HuH-7 (cell line): Measurements from ENCODE around the gene PIGL.
"Not testable (repeated sequence)": the region's sequence is repeated elsewhere in the genome, so short reads cannot be mapped to it uniquely, and the experiment has no call there.

Experiments used
- DNase-seq: peaks from one replicate; pipeline ENCODE4 v3.0.0; 2011; ENCODE audit warnings: low spot score

PIGL gene

DNA sequence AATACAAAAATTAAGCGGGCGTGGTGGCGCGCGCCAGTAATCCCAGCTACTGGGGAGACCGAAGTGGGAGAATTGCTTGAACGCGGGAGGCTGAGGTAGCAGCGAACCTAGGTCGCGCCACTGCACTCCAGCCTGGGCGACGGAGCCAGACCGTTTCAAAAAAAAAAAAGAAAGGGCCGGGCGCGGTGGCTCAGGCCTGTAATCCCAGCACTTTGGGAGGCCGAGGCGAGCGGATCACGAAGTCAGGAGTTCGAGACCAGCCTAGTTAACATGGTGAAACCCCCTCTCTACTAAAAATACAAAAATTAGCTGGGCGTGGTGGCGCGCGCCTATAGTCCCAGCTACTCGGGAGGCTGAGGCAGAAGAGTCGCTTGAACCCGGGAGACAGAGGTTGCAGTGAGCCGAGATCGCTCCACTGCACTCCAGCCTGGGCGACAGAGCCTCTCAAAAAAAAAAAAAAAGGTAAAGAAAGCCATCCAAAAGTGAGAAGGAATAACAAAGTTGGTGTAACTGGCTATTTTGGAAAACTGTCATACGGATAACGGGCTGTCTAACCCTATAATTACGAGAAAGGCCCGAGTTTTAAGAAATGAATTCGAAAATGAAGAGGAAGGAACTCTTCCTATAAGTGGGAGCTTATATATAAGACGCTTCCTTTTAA is 539 bp upstream of the PIGL start:
- not testable (repeated sequence) for DNase-seq

DNA sequence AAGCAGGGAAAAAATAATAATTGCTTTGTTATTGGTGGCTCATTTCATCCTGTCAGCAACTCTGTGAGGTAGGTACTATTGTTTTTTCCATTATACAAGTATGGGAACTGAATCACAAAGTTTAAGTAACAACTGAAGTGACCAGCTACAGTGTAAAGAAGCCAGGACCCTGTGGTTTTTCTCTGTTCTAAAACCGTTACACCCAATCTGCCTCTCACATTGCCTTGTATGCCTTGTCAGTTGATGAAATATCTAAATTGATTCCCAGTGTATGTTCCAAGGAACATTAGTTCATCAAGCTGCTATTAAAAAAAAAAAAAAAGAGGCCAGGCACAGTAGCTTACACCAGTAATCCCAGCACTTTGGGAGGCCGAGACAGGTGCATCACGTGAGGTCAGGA is 5.4 kb downstream of the PIGL start:
- no peak for DNase-seq

DNA sequence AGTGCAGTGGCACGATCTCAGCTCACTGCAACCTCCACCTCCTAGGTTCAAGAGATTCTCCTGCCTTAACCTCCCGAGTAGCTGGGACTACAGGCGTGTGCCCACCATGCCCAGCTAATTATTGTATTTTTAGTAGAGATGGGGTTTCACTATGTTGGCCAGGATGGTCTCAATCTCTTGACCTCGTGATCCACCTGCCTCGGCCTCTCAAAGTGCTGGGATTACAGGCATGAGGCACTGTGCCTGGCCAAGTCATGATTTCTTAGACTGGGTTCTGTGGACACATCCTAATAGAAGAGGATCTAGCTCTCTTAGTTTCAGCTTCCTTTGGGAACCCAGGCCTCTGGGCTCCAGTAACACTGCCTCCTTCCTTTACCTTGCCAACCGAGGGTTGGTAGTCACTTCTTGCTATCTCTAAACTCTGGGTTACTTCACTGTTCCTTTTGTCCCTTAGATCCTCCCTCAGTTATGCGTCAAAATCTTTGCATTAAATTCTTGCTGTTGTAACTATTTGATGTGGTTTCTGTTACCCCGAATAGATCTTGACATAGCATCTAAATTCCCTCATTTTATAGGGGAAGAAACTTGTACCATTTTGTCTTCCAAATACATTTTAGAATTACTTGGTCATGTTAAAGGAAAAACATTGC is 13.0 kb downstream of the PIGL start:
- not testable (repeated sequence) for DNase-seq

DNA sequence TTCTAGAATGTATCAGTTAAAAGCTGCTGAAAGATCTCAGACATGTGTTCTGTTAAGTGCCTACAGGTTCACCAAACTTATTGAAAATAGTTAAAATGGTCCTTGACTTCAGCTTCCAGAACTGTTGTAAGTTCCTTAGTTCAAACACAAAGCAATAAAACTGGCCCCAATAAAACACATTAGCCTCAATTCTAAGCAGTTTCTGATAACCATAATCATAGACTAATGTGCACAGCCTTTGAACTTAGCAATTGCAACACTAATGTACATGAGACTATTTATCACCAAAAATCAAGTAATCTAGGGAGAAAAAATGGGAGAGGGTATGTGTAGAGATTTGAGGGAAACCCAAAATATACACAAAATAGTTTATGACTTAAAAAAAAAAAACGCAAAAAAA is 15.4 kb downstream of the PIGL start:
- DNase-seq: no peak

DNA sequence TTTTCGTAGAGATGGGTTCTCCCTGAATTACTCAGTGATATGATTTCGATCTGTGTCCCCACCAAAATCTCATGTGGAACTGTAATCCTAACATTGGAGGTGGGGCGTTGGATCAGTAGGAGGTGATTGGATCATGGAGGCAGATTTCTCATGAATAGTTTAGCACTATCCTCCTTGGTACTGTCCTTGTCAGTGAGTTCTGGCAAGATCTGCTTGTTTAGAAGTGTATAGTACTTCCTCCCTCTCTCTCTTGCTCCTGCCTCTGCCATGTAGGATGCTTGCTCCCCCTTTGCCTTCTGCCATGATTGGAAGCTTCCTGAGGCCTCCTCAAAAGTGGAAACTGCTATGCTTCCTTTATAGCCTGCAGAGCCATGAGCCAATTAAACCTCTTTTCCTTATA is 22.9 kb downstream of the PIGL start:
- no peak for DNase-seq

DNA sequence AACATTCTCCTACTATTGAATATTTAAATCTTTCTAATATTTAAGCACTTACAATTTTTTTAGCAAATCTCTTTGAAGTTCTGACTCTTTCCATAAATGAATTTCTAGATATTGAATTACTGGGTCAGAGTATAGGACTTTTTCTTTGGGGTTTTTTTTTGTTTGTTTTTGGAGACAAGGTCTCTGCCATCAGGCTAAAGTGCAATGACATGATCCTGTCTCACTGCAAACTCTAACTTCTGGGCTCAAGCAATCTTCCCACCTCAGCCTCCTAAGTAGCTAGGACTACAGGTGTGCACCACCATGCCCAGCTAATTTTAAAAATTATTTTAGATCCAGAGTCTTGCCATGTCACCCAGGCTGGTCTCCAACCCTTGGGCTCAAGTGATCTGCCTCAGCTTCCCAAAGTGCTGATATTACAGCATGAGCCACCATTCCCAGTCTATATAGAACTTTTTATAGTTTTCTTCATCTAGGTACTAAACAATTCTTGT is 24.9 kb downstream of the PIGL start:
- DNase-seq: no peak

DNA sequence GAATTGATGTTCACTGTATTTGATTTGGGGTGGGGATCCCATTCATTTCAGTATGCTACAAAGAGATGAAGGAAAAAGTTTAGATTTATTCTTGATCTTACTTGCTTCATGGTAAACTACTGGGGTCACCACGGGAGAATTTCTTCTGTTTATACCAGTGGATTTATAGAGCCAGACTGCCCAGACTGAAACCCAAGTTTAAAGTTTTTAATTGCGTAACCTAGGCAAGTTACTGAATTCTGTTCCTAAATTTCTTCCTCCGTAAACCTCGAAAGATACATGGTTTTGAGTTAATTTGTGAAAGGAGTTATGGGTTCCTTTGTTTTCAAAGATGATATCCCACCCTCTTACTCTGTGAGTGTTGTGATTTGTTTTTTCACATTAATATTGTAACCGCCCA is 26.4 kb downstream of the PIGL start:
- no peak for DNase-seq

DNA sequence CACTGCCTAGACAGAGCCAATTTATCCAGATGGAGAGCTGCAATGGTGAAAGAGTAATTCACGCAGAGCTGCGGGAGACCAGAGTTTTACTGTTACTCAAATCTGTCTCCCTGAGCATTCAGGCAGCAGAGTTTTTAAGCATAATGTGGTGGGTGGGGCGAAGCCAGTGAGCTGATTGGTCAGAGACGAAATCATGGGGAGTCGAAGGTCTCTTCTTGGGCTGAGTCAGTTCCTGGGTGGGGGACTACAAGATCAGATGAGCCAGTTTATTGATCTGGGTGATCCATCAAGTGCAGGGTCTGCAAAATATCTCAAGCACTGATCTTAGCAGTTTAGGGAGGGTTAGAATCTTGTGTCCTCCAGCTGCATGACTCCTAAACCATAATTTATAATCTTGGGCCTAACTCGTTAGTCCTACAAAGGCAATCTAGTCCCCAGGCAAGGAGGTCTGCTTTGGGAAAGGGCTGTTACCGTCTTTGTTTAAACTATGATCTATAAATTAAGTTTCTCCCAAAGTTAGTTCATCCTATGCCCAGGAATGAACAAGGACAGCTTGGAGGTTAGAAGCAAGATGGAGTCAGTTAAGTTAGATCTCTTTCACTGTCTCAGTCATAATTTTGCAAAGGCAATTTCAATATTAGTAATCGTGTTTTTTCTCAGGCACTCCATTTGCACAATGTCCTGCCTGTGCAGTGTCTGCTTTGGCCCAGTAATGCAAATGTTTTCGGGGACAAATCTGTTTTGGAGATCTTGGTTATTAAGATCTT is 27.0 kb downstream of the PIGL start:
- no peak for DNase-seq

DNA sequence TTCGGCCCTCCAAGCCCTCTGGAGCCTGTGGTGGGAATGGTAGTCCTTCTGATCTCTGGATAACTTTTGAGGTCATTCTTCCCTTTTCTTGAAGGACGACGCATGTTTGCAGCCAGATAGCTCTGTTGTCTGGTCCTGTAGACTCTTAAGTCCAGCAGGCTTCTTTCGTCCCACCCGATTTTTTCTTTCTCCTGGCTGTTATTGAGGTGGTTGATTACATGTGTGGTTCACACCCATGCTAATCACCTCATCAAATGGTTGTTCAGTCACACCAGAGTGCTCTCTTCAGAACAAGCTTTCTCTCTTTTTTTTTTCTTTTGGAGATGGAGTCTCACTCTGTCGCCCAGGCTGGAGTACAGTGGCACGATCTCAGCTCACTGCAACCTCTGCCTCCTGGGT is 30.6 kb downstream of the PIGL start:
- DNase-seq: no peak

DNA sequence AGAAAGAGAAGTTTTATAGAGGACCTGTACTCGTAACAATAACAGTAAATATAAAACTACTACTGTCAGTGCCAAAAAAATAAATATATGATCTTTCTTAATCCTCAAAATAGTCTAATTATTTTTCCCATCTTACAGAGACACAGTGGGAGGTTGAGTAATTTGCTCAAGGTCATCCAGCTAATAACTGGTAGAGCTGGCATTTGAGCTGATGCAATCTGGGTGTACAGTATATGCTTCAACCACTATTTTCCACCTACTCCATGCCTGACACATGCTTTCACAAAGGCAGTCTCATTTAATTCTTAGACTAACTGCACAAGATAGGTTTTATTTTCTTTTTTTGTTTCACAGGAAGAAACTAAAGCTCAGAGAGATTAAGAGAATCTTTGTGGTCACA is 33.6 kb downstream of the PIGL start:
- DNase-seq: no peak

DNA sequence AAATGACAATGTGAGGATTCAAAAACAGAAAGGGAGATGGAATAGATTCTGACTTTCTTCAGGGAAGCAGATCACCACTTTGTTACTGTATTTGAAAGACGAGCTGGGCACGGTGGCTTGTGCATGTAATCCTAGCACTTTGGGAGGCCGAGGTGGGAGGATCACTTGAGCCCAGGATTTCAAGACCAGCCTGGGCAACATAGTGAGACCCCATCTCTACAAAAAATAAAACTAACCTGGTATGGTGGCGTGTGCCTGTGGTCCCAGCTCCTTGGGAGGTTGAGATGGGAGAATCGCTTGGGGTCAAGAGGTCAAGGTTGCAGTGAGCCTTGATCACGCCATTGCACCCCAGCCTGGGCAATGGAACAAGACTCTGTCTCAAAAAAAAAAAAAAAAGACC is 34.0 kb downstream of the PIGL start:
- DNase-seq: no peak

DNA sequence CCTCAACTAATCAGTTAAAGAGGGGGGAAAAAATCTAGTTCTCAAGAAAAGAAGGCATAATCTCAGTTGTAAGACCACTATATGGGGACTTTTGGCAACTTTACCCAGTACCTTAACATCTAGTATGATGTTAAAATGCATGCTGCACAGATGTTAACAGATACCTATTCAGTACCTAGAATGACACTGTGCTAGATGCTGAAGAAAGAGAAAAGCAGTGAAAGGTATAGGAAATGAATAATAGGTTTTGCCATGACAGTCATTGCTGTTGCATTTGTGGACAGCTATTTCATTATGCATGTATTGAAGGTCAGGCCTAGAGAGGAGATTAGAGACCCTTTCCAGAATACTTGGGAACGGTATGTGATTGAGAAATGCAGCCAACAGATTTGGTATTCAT is 34.5 kb downstream of the PIGL start:
- DNase-seq: no peak

DNA sequence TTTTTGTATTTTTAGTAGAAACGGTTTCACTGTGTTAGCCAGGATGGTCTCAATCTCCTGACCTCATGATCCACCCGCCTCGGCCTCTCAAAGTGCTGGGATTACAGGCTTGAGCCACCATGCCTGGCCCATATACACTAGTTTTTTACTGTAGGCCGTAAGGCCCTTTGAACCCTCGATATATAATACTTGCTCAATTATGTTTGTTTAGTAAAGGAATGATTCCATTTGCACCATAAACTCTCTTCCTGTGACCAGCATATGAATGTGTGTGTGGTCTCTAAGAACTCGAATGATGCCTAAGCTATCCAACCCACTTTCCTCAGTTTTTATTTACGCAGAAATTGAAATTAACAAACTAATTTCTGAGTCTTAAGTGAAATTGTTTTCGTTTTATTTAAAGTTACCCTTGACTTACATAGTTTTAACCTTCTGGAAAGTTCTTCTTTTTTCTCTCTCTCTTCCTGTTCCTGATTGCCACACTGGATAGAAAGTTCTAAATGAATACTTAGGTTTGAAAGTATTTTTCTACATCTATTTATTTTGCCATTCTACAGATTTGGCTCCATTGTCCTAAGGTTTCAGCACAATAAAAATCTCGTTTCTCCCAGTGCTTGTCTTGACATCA is 37.9 kb downstream of the PIGL start:
- DNase-seq: no peak

DNA sequence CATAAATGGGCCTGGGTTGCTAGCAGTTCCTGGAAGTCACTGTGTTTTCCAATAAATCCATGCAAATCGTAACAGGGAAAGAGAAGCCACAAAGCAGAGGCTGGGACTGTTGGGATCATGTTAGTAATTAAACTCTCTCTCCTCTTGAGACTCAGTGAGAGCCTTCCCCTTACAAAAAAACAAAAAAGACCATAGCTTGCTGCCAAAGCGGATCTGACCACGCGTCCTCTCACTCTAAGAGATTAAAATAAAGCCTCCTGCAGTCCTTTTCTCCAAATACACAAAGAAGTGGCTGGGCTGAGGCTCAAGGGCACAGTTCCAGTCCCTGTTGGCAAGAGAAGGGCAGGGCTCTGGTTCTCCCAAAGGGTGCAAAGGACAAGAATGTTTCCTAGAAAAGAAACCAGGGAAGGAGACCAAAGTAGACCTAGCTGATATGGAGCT is 38.5 kb downstream of the PIGL start:
- no peak for DNase-seq

DNA sequence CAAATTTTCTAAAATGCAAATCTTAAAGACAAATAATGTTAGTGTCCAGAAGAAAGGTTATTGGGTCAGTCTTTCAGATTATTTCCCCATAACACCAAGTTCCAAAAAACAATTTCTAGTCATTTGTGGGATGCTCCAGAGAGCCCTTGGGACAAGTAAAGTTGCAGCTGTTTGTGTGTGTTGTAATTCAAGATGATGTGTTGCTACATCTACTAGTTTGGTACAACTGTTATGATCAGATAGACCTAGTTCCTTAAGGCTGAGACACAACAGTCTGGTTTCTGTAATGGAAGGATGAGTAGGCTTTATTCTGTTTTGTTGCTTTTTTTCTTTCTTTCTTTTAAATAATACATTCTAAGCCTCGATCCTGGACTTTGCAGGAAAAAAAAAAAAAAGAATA is 41.9 kb downstream of the PIGL start:
- DNase-seq: no peak

DNA sequence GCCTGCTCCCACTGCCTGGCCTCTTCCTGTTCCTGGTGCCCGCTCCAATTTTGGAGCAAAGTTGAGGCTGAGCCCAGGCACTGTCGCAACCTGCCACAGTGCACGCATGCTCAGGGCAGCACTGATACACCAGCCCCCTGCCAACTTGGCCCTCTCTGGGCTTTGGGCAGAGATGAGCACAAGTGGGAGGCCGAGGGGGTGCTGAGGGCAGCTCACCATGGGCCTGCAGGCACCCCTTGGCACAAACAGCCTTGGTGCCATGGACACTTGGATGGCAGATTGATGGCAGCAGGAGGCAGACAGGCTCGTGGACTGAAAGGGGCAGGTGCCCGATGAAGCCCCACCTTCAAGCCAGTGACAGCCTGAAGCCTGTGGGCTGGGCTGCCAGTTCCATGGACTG is 42.9 kb downstream of the PIGL start:
- no peak for DNase-seq

DNA sequence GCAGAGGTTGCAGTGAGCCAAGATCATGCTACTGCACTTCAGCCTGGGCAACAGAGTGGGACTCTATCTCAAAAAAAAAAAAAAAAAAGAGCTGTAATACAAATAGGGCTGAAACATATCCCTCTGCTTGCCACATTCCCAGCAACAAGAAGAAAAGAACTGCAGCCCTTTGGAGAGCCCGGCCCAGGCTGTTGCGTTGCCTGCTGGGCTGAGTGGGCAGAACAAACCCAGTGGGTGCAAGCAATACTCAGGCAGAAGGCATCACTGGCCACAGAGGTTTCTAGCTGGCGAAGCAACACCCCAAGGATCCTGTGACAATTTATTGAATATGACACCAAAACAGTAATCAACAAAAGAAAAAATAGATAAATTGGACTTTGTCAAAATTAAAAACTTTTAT is 44.0 kb downstream of the PIGL start:
- DNase-seq: no peak

DNA sequence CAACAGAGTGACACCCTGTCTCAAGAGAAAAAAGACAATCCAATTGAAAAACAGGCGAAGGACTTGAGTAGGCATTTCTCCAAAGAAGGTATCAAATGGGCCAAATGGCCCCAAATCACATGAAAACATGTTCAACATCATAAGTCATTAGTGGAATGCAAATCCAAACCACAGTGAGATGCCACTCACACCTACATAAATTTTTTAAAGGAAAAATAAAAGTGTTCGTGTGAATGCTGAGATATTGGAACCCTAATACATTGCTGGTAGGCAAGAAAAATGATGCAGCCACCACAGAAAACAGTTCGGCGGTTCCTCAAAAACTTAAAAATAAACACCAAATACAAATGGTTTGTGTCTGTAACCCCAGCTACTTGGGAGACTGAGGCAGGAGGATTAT is 45.2 kb downstream of the PIGL start:
- no peak for DNase-seq

DNA sequence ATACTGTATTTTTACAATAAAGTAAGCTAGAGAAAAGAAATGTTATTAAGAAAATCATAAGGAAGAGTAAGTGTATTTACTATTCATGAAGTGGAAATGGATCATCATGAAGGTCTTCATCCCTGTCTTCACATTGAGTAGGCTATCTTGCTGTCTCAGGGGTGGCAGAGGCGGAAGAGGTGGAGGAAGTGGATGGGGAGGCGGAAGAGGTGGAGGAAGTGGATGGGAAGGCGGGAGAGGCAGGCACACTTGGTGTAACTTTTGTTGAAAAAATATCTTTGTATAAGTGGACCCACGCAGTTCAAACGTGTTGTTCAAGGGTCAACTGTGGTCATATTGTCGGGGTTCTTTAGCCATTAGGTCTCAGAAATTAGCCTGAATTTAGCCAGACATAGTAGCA is 50.2 kb downstream of the PIGL start:
- no peak for DNase-seq

DNA sequence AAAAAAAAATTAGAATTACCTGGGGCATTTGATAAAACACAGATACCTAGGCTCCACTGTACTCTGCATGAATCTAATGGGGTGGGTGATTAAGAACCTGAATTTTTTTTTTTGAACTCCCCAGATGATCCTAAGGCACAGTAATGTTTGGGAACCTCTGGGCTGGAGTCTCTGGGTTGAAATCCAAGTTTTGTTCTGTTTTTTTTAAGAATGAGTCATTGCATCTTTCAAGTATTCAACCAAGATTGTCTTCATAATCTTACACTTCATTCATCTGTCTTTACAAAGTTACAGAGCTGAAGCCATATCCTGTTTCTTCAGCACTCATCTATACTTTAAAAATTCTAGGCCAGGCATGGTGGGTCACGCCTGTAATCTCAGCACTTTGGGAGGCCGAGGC is 52.6 kb downstream of the PIGL start:
- DNase-seq: no peak

DNA sequence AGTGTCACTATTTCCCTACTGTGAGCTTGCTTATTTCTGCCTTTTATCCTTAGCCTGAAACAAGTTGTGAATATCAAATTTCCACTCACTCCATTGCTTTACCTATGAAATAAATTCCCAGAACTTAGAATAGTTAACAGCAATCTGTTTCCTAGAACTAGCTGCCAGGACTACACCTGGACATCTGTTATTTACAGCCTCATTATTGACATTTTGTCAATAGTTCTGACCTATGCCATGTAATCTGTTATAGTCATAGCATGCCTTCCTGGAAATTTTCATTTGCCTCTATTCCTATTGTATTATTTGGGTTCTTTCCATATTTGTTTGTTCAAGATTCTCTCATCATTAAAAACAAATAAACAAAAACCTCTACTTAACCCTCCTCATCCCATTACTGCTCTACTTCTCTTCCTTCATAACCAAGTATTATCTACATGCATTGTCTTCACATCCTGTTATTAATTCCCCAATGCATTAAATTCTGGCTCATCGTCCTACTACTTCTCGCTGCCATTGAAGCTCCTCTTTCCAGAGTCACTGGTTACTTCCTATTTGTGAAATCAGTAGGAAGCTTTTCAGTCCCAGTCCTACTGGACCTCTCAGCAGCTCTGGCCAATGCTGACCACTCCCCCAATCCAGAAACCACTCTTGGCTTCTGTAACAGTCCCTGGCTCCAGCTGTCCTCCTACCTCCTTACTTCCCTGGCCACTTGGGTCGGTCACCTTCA is 55.3 kb downstream of the PIGL start:
- no peak for DNase-seq

DNA sequence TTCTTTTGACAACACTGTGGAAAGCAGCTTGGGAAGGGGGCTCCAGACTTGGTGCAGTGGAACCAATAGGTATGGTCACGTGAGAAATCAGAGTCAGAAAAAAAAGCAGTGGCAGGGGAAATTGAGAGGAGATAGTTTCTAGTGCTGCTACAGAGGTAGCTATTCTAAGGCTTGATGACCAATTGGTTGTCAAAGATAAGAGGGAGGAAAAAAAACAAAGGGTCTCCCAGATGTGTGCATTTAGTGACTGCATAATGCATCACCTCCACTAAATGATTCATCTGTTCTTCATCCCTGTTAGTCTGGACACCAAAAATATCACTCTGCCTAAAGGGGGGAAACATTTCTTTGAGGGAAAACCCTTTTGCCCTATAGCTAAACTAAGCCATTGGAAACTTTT is 56.5 kb downstream of the PIGL start:
- DNase-seq: no peak
